H1 (cell line): ENCODE measurements around the gene ENTREP1. TPM values are rescaled to one million over a fixed set of nuclear protein-coding genes. Genes with fewer than 3 reads are reported as not detected.

ENCODE experiments used
- CTCF ChIA-PET: fragments of 300-600 bp; sonication (Branson Sonifier 250); formaldehyde crosslinking; loops from one replicate; lab custom pipeline; 2021; ENCODE audit not compliant: partially characterized antibody; lab: Charles Lee
- POLR2A ChIA-PET: fragments of 300-600 bp; sonication (Branson Sonifier 250); formaldehyde crosslinking; loops from one replicate; lab custom pipeline; 2021; ENCODE audit warnings: inconsistent platforms; ENCODE audit not compliant: partially characterized antibody; lab: Charles Lee
- DNase-seq, 2 experiments: peaks; one replicate each; pipeline versions ENCODE4 v3.0.0 to v3.0.0-alpha.2; 2010 to 2022; ENCODE audit warnings: low spot score in 2 of 2, low read depth in 1 of 2, mixed read lengths in 1 of 2
- FAIRE-seq: peaks from 2 replicates; lab custom pipeline; 2011; peaks lifted over from hg19 to GRCh38; lab: Jason Lieb, UNC
- H2AFZ ChIP-seq: 2 replicates; pipeline ENCODE4 v1.8.1; 2012; ENCODE audit warnings: low read length, inconsistent platforms
- H2AK5ac ChIP-seq: 2 replicates; pipeline ENCODE4 v1.6.1; 2013; ENCODE audit warnings: low read depth, low read length
- H2BK120ac ChIP-seq: replicated peaks from 2 replicates; pipeline ENCODE3; 2013; ENCODE audit warnings: low read depth, low read length, inconsistent platforms
- H2BK12ac ChIP-seq: 2 replicates; pipeline ENCODE4 v1.6.1; 2013; ENCODE audit warnings: low read depth, low read length
- H2BK15ac ChIP-seq: 2 replicates; pipeline ENCODE4 v1.6.1; 2013; ENCODE audit warnings: low read length
- H2BK20ac ChIP-seq: 2 replicates; pipeline ENCODE4 v1.6.1; 2013; ENCODE audit warnings: low read length
- H2BK5ac ChIP-seq: 2 replicates; pipeline ENCODE4 v1.6.1; 2013; ENCODE audit warnings: low read depth, low read length
- H3K14ac ChIP-seq: 2 replicates; pipeline ENCODE4 v1.6.1; 2013; ENCODE audit warnings: inconsistent platforms; ENCODE audit not compliant: insufficient read length
- H3K18ac ChIP-seq: 2 replicates; pipeline ENCODE4 v1.6.1; 2013; ENCODE audit warnings: low read length; ENCODE audit errors: extremely low read depth
- H3K23ac ChIP-seq: 2 replicates; pipeline ENCODE4 v1.6.1; 2013; ENCODE audit warnings: inconsistent platforms; ENCODE audit not compliant: insufficient read length
- H3K23me2 ChIP-seq: 2 replicates; pipeline ENCODE4 v1.6.1; 2013; ENCODE audit warnings: low read depth, low read length
- H3K27ac ChIP-seq: 2 replicates; pipeline ENCODE4 v1.6.1; 2011; ENCODE audit warnings: low read depth, low read length, inconsistent platforms
- H3K27me3 ChIP-seq, 4 experiments: replicated peaks in 1 of 4; 1 replicate in 1 of 4; 2 replicates in 3 of 4; pipeline versions ENCODE4 v1.6.1 to v1.8.1; 2011 to 2013; ENCODE audit warnings: low read length in 3 of 4, mild to moderate bottlenecking in 3 of 4, inconsistent platforms in 2 of 4, mixed read lengths in 2 of 4, moderate library complexity in 1 of 4; ENCODE audit not compliant: control insufficient read depth in 3 of 4, insufficient read depth in 3 of 4; ENCODE audit errors: extremely low read depth in 1 of 4
- H3K36me3 ChIP-seq, 4 experiments: 2 replicates each; pipeline versions ENCODE4 v1.6.1 to v1.8.1; 2011 to 2013; ENCODE audit warnings: mild to moderate bottlenecking in 4 of 4, low read length in 3 of 4, moderate library complexity in 2 of 4, control low read depth in 1 of 4, inconsistent platforms in 1 of 4; ENCODE audit not compliant: insufficient read depth in 4 of 4, control insufficient read depth in 2 of 4
- H3K4ac ChIP-seq: replicated peaks from 2 replicates; pipeline ENCODE3; 2013; ENCODE audit warnings: low read length, low read depth, mixed read lengths, inconsistent platforms; ENCODE audit not compliant: insufficient read length
- H3K4me1 ChIP-seq, 4 experiments: replicated peaks in 1 of 4; 1 replicate in 1 of 4; 2 replicates in 3 of 4; pipeline versions ENCODE4 v1.6.1 to v1.8.1; 2011 to 2013; ENCODE audit warnings: low read length in 3 of 4, inconsistent platforms in 2 of 4, mixed read lengths in 1 of 4; ENCODE audit not compliant: insufficient read depth in 4 of 4, control insufficient read depth in 3 of 4
- H3K4me2 ChIP-seq, 2 experiments: 2 replicates each; pipeline versions ENCODE4 v1.6.1 to v1.8.1; 2011 to 2013; ENCODE audit warnings: low read depth in 2 of 2, low read length in 2 of 2, control low read depth in 1 of 2, inconsistent platforms in 1 of 2, mild to moderate bottlenecking in 1 of 2; ENCODE audit not compliant: insufficient read depth in 1 of 2
- H3K4me3 ChIP-seq, 4 experiments: fragments of 200-600, 300-600 bp in 1 of 4; sonication (generic), shearing (Covaris generic), sonication (Bioruptor Twin) in 1 of 4; 2 replicates each; pipeline versions ENCODE4 v1.5.1 to v1.8.1; 2011 to 2016; ENCODE audit warnings: low read length in 4 of 4, low read depth in 3 of 4, control low read depth in 2 of 4, inconsistent platforms in 2 of 4, mild to moderate bottlenecking in 2 of 4, mixed read lengths in 1 of 4, moderate library complexity in 1 of 4; ENCODE audit not compliant: insufficient read depth in 2 of 4; ENCODE audit errors: extremely low read depth in 1 of 4
- H3K56ac ChIP-seq: replicated peaks from 2 replicates; pipeline ENCODE3; 2013; ENCODE audit warnings: low read depth, mild to moderate bottlenecking, mixed read lengths, low read length, inconsistent platforms; ENCODE audit not compliant: insufficient read length
- H3K79me1 ChIP-seq: 2 replicates; pipeline ENCODE4 v1.6.1; 2013; ENCODE audit warnings: low read depth, low read length, control low read depth
- H3K79me2 ChIP-seq, 2 experiments: 2 replicates each; pipeline versions ENCODE4 v1.6.1 to v1.8.1; 2012 to 2013; ENCODE audit warnings: low read length in 2 of 2, mild to moderate bottlenecking in 2 of 2, inconsistent platforms in 1 of 2; ENCODE audit not compliant: insufficient read depth in 2 of 2, control insufficient read depth in 1 of 2
- H3K9ac ChIP-seq, 4 experiments: replicated peaks in 1 of 4; 1 replicate in 1 of 4; 2 replicates in 3 of 4; pipeline versions ENCODE4 v1.6.1 to v1.8.1; 2011 to 2013; ENCODE audit warnings: low read depth in 3 of 4, low read length in 3 of 4, control low read depth in 2 of 4, mild to moderate bottlenecking in 2 of 4, moderate library complexity in 2 of 4, inconsistent platforms in 1 of 4; ENCODE audit errors: extremely low read depth in 1 of 4
- H3K9me3 ChIP-seq, 2 experiments: 2 replicates each; pipeline versions ENCODE4 v1.6.1 to v1.8.1; 2012 to 2013; ENCODE audit warnings: mild to moderate bottlenecking in 2 of 2, moderate library complexity in 2 of 2, control low read depth in 1 of 2, inconsistent platforms in 1 of 2, low read depth in 1 of 2, low read length in 1 of 2, mixed read lengths in 1 of 2; ENCODE audit not compliant: insufficient read depth in 2 of 2
- H4K20me1 ChIP-seq, 2 experiments: replicated peaks in 1 of 2; 2 replicates each; pipeline versions ENCODE3 to v1.8.1; 2011 to 2013; ENCODE audit warnings: inconsistent platforms in 2 of 2, low read length in 2 of 2, mild to moderate bottlenecking in 1 of 2; ENCODE audit not compliant: insufficient read depth in 2 of 2, control insufficient read depth in 1 of 2
- H4K5ac ChIP-seq: 2 replicates; pipeline ENCODE4 v1.6.1; 2013; ENCODE audit warnings: low read length, low read depth, mixed read lengths, inconsistent platforms; ENCODE audit not compliant: insufficient read length
- H4K8ac ChIP-seq: 2 replicates; pipeline ENCODE4 v1.8.0; 2013; ENCODE audit warnings: mild to moderate bottlenecking, moderate library complexity, low read length, inconsistent platforms; ENCODE audit not compliant: insufficient read depth; ENCODE audit errors: extremely low read depth
- H4K91ac ChIP-seq: replicated peaks from 2 replicates; pipeline ENCODE3; 2013; ENCODE audit warnings: low read length, mixed read lengths, inconsistent platforms; ENCODE audit not compliant: insufficient read length
- CBX8 ChIP-seq: fragments of 300-800, 300-1000 bp; sonication (generic); IDR thresholded peaks from 2 replicates; pipeline ENCODE4 v1.7.1; 2016; ENCODE audit warnings: low read depth, low read length, borderline replicate concordance
- CEBPB ChIP-seq: IDR thresholded peaks from 2 replicates; pipeline ENCODE4 v1.6.1; 2012; ENCODE audit warnings: low read depth, low read length
- CHD1 ChIP-seq: IDR thresholded peaks from 2 replicates; pipeline ENCODE4 v1.6.1; 2012; ENCODE audit warnings: low read depth, low read length, improper control_type of control experiment
- GTF2F1 ChIP-seq: IDR thresholded peaks from 2 replicates; pipeline ENCODE4 v1.6.1; 2012; ENCODE audit warnings: low read depth, low read length, improper control_type of control experiment, borderline replicate concordance
- NRF1 ChIP-seq: IDR thresholded peaks from 2 replicates; pipeline ENCODE4 v1.6.1; 2011; ENCODE audit warnings: mild to moderate bottlenecking, low read depth, low read length, improper control_type of control experiment
- RAD21 ChIP-seq, 2 experiments: IDR thresholded peaks in 1 of 2; conservative IDR thresholded peaks in 1 of 2; 2 replicates each; pipeline ENCODE4 v1.6.1; 2011; ENCODE audit warnings: low read depth in 2 of 2, low read length in 2 of 2, improper control_type of control experiment in 1 of 2, inconsistent platforms in 1 of 2, mild to moderate bottlenecking in 1 of 2, moderate library complexity in 1 of 2
- RBBP5 ChIP-seq: IDR thresholded peaks from 2 replicates; pipeline ENCODE4 v1.7.1; 2012; ENCODE audit warnings: low read depth, mild to moderate bottlenecking, inconsistent platforms, low read length, moderate library complexity, borderline replicate concordance
- RXRA ChIP-seq: IDR thresholded peaks from 2 replicates; pipeline ENCODE4 v1.6.1; 2011; ENCODE audit warnings: low read depth, mild to moderate bottlenecking, low read length, moderate library complexity; ENCODE audit not compliant: insufficient read depth
- SP1 ChIP-seq: IDR thresholded peaks from 2 replicates; pipeline ENCODE4 v1.6.1; 2011; ENCODE audit warnings: low read depth, low read length
- SRF ChIP-seq: IDR thresholded peaks from 2 replicates; pipeline ENCODE4 v1.6.1; 2011; ENCODE audit warnings: mild to moderate bottlenecking, low read depth, low read length, moderate library complexity
- TAF1 ChIP-seq: IDR thresholded peaks from 2 replicates; pipeline ENCODE4 v1.6.1; 2011; ENCODE audit warnings: mild to moderate bottlenecking, low read depth, low read length
- TAF7 ChIP-seq: optimal IDR thresholded peaks from 2 replicates; pipeline ENCODE3; 2011; ENCODE audit warnings: low read depth, mild to moderate bottlenecking, inconsistent platforms, low read length, moderate library complexity, borderline replicate concordance
- WGBS, 2 experiments: shearing (Covaris generic) in 1 of 2; methylation state at CpG; one replicate each; pipeline versions ENCODE4 v1.1.6 to v1.1.7; 2013 to 2015; ENCODE audit warnings: low lambda C conversion rate in 2 of 2, mixed read lengths in 2 of 2, inconsistent platforms in 1 of 2, low coverage in 1 of 2, missing lambda C conversion rate in 1 of 2; ENCODE audit not compliant: insufficient replicate concordance in 2 of 2, insufficient coverage in 1 of 2, insufficient read length in 1 of 2; ENCODE audit errors: extremely low coverage in 1 of 2, missing lambda C conversion rate in 1 of 2; 5-methylcytosine and 5-hydroxymethylcytosine counted together
- polyA plus RNA-seq, 7 experiments: library from polyadenylated mRNA; depleted of rRNA in 3 of 7; stranded (reverse) in 5 of 7; unstranded in 2 of 7; fragments of >200 nt in 5 of 7; fragments of 200-250 nt in 2 of 7; gene quantifications; 1 replicate in 5 of 7; 2 replicates in 1 of 7; 4 replicates in 1 of 7; pipeline versions ENCODE4 v1.2.1 to v1.2.3, GENCODE V29; 2011 to 2013; ENCODE audit warnings: missing spikeins in 2 of 7, mixed read lengths in 2 of 7
- total RNA-seq: library from RNA; stranded (reverse); fragmentation: NEBNext Ultra II Directional; extraction: Animal tissue kit (Norgen Biotek cat#: 25700); gene quantifications from 2 replicates; pipeline ENCODE4 v1.2.1, GENCODE V29; 2021
- TF ChIP-seq, protein P1 (sequence below): IDR thresholded peaks from 2 replicates; pipeline ENCODE4 v1.6.1; 2011; ENCODE audit warnings: low read length, improper control_type of control experiment

The ENTREP1 gene
- total and polyA plus RNA-seq, 2 of the 8 experiments (the other 6 are each of a cell fraction or from before 2014, with no cell fraction given): 15.3 to 25.0 TPM

DNA sequence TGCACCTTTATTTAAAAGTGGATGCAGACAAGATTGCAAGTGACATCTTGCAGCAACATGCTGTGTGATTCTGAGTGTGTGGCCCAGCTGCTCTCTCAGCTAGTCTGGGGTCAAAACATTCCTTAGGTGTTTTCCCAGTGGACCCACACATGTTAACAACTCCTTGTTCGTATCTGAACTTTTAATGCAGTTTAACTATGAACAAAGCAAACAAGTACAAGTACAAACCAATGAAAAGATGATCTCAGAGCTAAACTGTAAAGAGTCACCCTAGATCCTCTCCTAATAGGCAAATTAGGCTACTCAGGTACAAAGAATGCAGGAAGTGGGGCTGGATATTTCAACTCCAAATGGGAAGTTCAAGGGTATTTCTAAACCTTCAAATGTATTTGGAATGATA, 108.4 kb downstream of the ENTREP1 start:
- Histone ChIP-seq H3K36me3 (no peaks in the 10 kb centered on the region), H4K20me1 (no peaks in the 10 kb centered on the region), H3K27ac (no peak overlapping the region), H3K4me1 (no peaks in the 10 kb centered on the region), H2BK120ac (no peak overlapping the region), H3K4me2 (no peak overlapping the region), H3K4me3 (no peak overlapping the region), H3K9me3 (no peaks in the 10 kb centered on the region), H3K14ac (no peak overlapping the region), H3K18ac (no peak overlapping the region; the same call in 1 of the 2 replicates), H3K9ac (no peak overlapping the region), H4K8ac (no peak overlapping the region), H2AFZ (no peak overlapping the region), H3K79me1 (no peaks in the 10 kb centered on the region), H4K91ac (no peak overlapping the region), H3K23me2 (no peaks in the 10 kb centered on the region), H2AK5ac (no peak overlapping the region; the same call in 1 of the 2 replicates), H2BK20ac (no peak overlapping the region), H3K23ac (no peak overlapping the region), H4K5ac (no peak overlapping the region), H3K56ac (no peak overlapping the region), H3K27me3 (no peaks in the 10 kb centered on the region), H2BK12ac (no peak overlapping the region), H3K4ac (no peak overlapping the region), H2BK5ac (no peak overlapping the region), H2BK15ac (no peak overlapping the region), H3K79me2 (no peaks in the 10 kb centered on the region)
- whole genome bisulfite sequencing, 2 experiments: 0% methylated on average over 1 of the region's 1 CpG; no CpG with 5 or more reads in 1 of the 2 experiments
- CTCF ChIA-PET: interaction anchor here (1.0 to 2.7 kb wide), 4 partner anchors 8 to 115 kb away, joined by 3 to 26 read pairs (median 6); no protein-coding TSS in a partner anchor
- POLR2A ChIA-PET: interaction anchor here (0.6 to 0.8 kb wide), 2 partner anchors 27 to 30 kb away, joined by 3 to 4 read pairs; no protein-coding TSS in a partner anchor
- no peak for FAIRE-seq
- DNase-seq: no peak
- no peak for TF ChIP-seq CEBPB
- no peak for TF ChIP-seq RAD21 (IDR thresholded peaks at IDR 0.05 in 1 of 2, conservative IDR thresholded peaks at IDR 0.05 in 1 of 2; ENCODE audit: low read depth in 2 of 2, low read length in 2 of 2)
- no peak for TF ChIP-seq SRF
- no peak for TF ChIP-seq CBX8
- TF ChIP-seq, protein P1, sequence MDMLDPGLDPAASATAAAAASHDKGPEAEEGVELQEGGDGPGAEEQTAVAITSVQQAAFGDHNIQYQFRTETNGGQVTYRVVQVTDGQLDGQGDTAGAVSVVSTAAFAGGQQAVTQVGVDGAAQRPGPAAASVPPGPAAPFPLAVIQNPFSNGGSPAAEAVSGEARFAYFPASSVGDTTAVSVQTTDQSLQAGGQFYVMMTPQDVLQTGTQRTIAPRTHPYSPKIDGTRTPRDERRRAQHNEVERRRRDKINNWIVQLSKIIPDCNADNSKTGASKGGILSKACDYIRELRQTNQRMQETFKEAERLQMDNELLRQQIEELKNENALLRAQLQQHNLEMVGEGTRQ: no peak
- TF ChIP-seq TAF7: no peak
- TF ChIP-seq GTF2F1: no peak
- TF ChIP-seq SP1: no peak
- TF ChIP-seq NRF1: no peak
- no peak for TF ChIP-seq TAF1
- TF ChIP-seq RBBP5: no peak
- TF ChIP-seq RXRA: no peak
- TF ChIP-seq CHD1: no peak
